Activated naive CD4-positive, alpha-beta T cell treated with Interleukin-2 at 50 U/mL for 16 hours (primary cell): ENCODE data around the gene CX3CL1.
"Not testable (repeated sequence)": the region's sequence is repeated elsewhere in the genome, so short reads cannot be mapped to it uniquely, and the experiment has no call there.

Experiments used
- DNase-seq: peaks from one replicate; pipeline ENCODE4 v3.0.0-alpha.2; 2020

CX3CL1 gene

DNA sequence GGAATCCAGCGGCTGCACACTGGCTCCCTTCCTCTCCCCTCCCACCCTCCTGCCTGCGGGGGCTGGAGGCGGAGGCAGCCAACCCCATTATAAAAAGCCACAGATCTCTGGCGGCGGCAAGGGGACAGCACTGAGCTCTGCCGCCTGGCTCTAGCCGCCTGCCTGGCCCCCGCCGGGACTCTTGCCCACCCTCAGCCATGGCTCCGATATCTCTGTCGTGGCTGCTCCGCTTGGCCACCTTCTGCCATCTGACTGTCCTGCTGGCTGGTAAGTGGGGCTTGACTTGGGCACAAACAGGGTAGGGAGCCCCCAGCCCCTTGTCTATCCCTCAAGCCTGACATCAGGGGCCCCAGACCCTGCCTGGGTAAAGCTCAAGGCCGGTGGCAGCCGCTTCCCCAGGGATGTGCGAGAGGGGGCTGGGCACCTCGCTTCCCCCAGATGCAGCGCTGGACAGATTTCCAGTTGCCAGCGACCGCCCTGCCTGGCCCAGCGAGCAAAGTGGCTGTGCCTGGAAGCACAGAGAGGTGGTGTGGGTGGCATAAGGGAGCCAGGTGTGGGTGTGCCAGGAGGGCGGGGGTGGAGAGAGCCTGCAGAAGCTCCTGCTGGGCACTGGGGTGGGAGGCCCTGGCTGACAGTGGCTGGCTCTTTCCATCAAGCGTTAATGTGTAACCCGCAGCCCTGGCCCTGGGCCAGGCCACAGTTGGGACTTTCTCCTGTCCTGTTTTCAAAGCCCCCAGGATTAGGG, at the start of gene CX3CL1:
Gene CX3CL1, plus strand, starts transcription at position 119 of the 745 bp plus-strand sequence. Its CDS starts 79 bp downstream, at position 198.
- DNase-seq: no peak

DNA sequence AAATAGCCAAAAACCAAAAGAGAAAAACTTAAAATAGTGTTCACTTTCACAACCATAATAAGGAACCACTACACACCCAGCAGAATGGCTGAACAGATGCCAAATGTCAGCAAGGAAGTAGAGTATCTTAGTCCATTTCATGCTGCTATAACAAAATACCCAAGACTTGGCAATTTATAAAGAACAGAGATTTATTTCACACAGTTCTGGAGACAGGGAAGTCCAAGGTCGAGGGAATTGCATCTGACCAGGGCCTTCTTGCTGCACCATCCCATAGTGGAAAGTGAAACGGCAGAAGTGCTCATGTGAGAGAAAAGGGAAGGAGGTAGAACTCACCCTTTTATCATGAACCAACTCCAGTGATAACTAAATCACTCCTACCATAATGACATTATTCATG, 47.5 kb upstream of the CX3CL1 start:
- DNase-seq: no peak

DNA sequence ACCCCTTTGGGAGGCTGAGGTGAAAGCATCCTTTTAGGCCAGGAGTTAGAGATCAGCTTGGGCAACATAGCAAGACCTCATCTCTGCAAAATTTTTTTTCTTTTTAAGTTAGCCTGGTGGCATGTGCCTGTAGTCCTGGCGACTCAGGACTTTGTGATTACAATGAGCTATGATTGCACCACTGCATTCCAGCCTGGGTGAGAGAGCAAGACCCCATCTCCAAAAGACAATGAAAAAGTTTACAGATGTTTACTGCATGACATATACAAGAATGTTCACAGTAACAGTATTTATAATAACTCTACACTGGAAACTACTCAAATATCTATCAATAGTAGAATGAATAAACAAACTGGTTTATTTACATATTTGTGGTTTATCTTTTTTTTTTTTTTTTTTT, 46.8 kb upstream of the CX3CL1 start:
- no peak for DNase-seq

DNA sequence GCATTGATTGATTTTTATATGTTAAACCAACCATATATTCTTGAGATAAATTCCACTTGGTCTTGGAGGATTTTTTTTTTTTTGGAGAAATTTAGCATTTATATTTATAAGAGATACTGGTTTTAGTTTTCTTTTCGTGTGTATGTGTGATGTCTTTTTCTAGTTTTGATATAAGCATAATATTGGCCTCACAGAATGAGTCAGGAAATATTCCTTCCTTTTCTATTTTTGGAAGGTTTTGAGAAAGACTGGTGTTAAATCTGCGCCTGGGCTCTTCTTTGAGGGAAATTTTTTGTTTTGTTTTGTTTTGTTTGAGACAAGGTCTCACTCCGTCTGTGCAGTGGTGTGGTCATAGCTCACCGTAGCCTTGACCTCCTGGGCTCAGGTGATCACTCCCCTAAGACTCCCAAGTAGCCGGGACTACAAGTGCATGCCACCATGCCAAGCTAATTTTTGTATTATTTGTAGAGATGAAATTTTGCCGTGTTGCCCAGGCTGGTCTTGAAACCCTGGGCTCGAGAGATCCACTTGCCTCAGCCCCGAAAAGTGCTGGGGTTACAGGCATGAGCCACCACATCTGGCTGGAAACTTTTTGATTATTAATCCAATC, 42.5 kb upstream of the CX3CL1 start:
- no peak for DNase-seq

DNA sequence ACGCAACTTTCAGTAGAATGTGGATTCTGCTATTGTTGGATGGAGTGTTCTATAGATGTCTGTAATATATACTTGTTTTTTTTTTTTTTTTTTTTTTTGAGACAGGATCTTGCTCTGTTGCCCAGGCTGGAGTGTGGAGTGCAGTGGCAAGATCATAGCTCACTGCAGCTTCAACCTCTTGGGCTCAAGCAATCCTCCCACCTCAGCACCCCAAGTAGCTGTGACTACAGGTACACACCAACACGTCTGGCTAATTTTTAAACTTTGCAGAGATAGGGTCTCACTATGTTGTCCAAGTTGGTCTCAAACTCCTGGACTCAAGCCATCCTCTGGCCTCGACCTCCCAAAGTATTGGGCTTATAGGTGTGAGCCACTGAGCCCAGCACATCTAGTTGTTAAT, 40.9 kb upstream of the CX3CL1 start:
- DNase-seq: no peak

DNA sequence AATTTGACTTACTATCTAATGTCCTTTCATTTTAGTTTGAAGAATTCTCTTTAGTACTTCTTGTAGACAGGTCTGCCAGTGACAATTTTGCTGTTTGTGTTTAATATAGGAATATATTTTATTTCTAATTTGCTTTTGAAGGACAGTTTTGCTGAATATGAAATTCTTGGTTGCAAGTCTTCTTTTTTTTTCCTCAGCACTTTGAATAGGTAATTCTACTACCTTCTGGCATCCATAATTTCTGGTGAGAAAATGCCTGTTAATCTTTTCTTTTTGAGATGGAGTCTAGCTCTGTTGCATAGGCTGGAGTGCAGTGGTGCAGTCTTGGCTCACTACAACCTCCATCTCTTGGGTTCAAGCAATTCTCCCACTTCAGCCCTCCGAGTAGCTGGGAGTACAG, 38.9 kb upstream of the CX3CL1 start:
- no peak for DNase-seq

DNA sequence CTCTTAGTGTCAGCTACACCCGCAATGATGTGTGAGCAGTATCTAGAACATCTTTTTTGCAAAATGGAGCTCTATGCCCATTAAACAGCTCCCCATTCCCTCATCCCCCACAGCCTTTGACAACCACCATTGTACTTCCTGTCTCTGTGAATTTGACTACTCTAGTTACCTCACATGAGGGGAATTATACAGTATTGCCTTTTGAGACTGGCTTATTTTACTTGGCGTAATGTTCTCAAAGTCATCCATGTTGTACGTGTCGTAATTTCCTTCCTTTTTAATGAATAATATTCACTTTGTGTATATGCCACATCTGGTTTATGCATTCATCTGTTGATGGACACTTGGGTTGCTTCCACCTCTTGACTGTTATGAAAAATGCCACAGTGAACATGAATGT, 36.9 kb upstream of the CX3CL1 start:
- DNase-seq: no peak

DNA sequence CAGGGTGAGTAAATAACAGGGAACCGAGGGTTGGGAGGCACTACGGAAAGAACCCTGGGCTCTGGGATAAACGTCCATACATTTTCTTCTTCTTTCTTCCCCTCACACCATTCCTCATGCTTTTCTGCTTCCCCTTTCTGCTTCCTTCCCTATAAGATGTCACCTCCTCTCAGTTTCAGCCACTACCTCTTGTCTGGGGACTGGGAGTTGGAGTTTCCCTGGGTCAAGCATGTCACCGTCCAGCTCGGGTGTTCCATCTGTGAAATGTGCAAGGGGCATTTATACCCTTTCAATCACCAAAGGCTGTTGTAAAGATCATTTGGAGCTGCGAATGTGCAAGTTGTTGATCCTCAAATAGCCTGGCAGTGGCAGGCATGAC, 31.2 kb upstream of the CX3CL1 start:
- DNase-seq: no peak

DNA sequence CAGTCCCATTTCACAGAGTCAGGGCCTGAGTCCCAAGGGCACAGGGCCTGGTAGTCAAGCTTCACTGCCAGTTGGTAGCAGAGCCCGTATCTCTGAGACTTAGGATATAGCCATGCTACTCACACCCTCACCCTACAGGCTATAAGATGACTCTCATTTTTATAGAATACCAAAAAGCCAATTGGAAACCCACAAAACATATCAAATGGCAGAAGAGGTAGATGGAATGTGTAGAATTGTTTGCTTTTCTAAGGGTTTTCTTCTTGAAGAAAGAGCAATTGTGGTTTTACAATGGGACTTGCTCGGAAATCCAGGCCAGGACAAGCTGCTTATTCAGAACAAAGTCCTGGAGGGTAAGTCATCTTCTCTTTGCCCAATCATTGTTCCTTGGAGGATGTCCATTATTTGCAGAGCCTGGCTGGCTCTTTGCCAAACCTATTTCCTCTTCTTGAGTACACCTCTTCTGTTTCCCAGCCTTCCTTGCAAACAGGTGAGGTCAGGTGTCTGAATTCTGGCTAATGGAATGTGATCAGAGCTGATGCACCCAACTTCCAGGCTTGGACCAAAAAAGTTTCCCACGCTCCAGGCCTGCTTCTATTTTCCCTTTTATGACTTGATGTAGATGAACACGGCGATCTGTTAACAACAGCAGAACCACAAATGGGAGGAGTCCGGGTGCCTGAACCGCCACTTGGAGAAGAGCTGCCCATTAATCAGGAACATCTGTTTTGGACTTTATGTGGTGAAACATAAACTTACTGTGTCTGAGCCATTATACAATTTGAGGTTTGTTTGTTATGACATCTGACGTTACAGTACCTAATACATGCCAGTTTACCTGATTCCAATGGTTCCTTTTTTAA, 30.6 kb upstream of the CX3CL1 start:
- DNase-seq: no peak

DNA sequence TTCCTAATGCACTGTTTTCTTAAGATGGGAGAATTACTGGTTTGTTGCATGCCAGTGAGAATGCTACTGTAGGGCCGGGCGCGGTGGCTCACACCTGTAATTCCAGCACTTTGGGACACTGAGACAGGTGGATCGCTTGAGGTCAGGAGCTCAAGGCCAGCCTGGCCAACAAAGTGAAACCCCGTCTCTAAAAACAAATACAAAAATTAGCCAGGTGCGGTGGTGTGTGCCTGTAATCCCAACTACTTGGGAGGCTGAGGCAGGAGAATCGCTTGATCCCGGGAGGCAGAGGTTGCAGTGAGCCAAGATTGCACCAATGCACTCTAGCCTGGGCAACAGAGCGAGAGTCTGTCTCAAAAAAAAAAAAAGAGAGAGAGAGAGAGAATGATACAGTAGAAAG, 29.7 kb upstream of the CX3CL1 start:
- DNase-seq: not testable (repeated sequence)

DNA sequence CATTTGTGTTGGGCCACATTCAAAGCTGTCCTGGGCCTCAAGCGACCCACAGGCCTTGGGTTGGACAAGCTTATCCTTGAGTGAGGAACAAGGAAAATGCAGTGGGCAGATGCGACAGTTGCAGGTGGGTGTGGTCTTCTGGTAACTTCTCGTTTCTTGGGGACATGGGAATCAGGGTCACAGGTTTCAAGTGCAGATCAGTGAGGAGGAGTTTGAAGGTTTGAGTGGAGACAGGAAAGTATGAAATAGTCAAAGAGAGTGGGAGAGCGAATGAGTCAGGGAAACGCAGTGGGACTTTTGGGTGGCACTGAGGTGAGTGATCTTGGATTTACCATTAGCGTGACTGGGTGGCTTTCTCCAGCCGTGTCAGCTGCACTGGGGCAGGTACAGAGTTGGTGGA, 29.1 kb upstream of the CX3CL1 start:
- DNase-seq: no peak

DNA sequence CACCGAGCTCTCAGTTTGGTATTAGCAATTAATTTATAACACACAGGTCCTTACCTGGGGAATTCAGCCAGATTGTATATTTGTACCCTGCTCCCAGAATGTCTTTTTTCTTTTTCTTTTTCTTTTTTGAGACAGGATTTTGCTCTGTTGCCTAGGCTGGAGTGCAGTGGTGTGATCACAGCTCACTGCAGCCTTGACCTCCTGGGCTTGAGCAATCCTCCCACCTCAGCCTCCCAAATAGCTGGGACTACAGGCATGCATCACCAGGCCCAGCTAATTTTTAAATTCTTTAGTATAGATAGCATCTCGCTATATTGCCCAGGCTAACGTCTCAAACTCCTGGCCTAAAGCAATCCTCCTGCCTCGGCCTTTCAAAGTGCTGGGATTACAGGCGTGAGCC, 28.2 kb upstream of the CX3CL1 start:
- DNase-seq: not testable (repeated sequence)

DNA sequence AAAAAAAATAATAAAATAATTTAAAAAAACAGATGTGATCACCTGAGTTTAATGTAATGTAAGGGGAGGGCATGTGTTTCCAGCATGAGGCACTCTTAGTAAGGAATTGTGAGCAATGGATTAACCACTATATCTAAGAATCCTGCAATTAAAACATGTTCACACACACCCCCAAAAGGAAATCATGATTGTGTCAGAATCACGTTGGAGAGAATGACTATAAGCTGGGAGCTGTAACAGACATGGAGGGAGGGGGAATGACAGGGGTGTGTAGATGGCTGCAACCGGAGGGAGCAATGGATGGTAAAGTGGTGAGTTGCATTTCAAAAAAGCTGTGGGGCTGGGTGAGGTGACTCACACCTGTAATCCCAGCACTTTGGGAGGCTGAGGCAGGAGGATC, 27.3 kb upstream of the CX3CL1 start:
- DNase-seq: no peak

DNA sequence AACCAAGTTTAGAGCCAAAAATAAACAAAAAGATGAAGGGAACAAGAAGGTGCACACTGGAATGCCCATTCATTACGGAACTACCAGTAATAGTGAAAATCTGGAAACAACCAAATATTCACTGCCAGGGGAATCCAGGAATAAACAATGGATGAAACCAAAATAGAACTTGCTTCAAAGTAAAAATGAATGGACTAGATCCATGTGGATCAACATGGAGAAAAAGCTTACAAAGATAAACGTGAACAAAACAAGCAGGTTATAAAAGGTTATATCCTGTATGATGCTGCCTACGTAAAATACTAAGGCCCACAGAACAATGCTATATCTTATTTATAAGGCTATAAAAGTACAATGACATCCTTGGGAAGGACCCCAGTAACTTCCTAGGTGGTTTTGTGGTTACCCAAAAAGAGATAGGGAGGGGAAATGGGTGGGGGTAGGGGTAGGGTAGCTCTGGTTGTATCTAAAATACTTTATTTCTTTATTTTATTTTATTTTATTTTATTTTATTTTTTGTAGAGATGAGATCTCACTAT, 26.6 kb upstream of the CX3CL1 start:
- no peak for DNase-seq

DNA sequence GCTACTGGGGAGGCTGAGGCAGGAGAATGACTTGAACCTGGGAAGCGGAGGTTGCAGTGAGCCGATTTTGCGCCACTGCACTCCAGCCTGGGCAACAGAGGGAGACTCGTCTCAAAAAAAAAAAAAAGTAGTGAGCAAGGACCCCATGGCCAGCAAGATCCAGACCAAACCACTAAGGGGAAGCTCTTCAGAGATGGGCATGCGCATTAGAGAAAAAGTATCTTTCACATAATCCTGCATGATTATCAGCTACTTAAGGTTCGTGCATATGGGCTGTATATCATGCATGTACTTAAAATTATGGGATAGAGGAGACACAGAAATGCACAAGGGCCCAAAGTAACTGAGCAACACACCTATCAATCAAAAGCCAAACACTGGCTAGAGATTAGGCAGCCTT, 24.4 kb upstream of the CX3CL1 start:
- no peak for DNase-seq

DNA sequence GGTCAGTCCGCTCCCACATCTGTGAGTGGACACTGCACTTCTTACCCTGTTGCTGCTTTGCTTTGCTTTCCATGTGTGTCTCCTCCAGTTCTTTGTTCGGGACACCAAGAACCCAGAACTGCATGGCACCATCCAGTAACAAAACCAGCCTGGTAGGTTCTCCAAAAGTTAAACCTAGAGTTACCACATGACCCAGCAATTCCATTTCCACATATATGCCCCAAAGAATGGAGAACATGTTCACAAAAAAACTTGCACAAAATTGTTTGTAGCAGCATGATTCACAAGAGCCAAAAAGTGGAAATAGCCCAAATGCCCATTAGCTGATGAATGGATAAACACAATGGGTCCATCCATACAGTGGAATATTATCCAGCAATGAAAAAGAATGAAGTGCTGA, 24.0 kb upstream of the CX3CL1 start:
- no peak for DNase-seq

DNA sequence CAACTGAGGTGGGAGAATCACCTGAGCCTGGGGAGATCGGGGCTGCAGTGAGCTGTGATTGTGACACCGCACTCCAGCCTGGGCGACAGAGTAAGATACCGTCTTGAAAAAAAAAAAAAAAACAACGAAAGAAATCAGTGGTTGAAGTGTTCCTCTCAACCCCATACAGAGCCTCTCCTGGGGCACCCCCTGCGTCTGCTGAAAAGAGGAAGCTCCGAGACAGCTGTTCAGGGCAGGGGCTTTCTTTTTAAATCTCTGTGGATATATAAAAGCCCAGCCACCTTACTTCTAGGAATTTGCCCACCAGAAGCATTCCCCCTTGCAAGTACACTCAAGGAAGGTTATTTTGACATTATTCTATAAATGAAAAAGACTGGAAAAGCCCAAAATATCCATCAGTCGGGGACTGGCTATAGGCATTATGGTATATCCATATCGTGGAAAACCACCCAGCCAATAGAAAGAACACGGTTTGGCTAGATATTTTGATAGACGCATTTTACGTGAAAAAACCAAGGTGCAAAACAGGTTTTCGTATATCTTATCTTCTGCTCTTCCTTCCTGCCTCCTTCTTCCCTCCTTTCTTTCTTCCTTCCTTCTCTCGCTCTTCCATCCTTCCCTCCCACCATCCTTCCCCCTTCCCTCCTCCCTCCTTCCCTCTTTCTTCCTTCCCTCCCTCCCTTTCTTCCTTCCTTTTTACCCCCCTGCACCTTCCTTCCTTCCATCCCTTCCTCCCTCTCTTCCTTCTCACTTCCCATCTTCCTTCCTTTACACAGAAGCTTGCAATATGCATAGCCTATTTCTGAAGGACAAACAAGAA, 22.9 kb upstream of the CX3CL1 start:
- no peak for DNase-seq

DNA sequence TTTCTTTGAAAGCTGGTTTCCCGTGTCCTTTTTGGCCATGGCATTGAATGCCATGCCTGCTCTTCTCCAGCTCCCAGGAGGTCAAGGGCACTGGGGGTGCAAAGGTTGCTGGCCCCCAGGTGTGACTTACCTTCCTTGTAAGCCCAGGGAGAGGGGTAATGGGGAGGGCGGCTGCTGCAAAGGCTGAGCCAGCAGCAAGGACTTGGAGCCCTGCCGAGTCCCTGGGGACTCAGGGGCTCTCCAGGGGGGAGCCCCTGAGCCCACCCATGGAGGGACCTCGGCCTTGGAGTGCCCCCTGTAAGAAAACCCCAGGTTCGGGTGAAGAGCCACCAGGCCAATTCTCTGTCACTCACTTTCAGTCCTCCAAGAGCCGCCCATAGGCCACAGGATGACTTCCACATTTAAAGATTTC, 19.6 kb upstream of the CX3CL1 start:
- no peak for DNase-seq

DNA sequence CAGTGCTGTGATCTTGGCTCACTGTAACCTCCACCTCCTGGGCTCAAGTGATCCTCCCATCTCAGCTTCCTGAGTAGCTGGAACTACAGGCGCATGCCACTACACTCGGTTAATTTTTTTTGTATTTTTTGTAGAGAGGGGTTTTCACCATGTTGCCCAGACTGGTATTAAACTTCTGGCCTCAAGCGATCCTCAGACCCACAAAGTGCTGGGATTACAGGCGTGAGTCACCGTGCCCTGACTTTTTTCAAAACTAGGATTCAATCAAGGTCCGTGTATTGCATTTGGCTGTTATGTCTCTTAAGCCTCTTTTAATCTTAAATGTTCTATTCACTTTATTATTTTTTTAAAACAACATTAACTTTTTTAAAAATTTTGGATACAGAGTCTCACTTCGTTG, 18.0 kb upstream of the CX3CL1 start:
- DNase-seq: no peak

DNA sequence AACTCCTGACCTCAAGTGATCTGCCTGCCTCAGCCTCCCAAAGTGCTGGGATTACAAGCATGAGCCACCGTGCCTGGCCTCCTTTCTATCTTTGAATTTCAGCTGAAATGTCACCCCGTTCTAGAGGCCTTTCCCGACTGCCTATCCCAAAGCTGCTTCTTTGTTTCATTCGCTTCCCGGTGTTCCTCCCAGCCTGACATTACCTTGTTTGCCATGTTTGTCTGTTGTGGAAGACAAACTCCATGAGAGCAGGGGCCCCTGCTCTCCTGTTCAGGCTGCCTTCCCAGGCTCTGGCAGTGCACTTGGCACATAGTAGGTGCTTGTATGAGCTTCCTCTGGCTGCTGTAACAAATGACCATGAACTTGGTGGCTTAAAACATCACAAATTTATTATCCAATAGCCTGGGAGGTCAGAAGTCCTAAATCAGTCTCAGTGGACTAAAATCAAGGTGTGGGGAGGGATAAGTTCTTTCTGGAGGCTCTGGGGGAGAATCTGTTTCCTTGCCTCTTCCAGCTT, 16.3 kb upstream of the CX3CL1 start:
- no peak for DNase-seq

DNA sequence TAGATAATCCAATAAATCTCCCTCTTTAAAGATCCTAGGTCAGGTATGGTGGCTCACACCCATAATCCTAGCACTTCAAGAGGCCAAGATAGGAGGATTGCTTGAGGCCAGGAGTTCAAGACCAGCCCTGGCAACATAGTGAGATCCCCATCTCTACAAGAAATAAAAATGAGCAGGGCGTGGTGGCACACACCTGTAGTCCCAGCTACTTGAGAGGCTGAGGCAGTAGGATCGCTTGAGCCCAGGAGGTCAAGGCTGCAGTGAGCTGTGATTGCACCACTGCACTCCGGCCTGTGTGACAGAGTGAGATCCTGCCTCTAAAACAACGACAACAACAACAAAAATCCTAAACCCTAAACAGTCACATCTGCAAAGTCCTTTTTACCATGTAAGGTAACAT, 15.7 kb upstream of the CX3CL1 start:
- DNase-seq: no peak

DNA sequence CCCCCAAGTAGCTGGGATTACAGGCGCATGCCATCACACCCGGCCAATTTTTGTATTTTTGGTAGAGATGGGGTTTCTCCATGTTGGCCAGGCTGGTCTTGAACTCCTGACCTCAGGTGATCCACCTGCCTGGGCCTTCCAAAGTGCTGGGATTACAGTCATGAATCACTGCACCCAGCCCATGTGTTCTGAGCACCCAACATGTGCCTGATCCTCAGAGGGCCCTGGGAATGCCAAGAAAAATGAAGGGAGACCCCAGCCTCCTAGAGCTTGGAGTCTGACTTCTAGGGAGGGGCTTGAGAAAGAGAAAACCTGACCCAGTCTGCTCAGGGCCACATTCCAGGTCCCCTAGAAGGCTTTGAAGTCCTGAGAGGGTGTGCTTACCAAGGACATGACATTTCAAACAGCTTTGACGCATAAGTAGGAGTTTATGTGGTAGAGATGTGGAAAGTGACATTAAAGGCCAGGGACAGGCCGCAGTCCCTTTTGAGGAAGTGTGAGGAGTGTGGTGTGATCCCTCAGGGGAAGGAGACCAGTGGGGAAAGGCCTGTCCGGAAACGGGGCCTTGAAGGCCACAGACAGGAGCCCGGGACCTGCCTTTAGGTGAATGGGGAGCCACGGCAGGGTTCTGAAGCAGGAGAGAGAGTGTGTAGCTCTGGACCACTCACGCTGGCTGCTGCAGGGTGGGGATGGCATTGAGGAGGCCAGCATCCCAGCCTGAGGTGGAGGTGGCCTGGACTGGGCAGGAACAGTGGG, 14.8 kb upstream of the CX3CL1 start:
- no peak for DNase-seq
